Cardiac fibroblast (primary cell): ENCODE measurements around the gene FAM124B.

ENCODE experiments used
- DNase-seq, 2 donors: peaks; one replicate each; pipeline versions ENCODE4 v3.0.0 to v3.0.0-alpha.2; 2010; ENCODE audit warnings: low read depth in 2 of 2
- H3K4me3 ChIP-seq, 2 donors: replicated peaks in 1 of 2; 1 replicate in 1 of 2; 2 replicates in 1 of 2; pipeline ENCODE4 v1.5.1; 2011; ENCODE audit warnings: low read depth in 2 of 2, low read length in 2 of 2, mild to moderate bottlenecking in 2 of 2, moderate library complexity in 1 of 2
- CTCF ChIP-seq: IDR thresholded peaks from one replicate; pipeline ENCODE4 v1.5.1; 2011; ENCODE audit warnings: low read depth, mild to moderate bottlenecking, low read length, inconsistent platforms

The FAM124B gene

GRCh38 chr2:224416656-224417360 is 14.9 kb upstream of the FAM124B start:
- no peak for DNase-seq
- H3K4me3 ChIP-seq, result no peak overlapping the region
- no peak for TF ChIP-seq CTCF

GRCh38 chr2:224413381-224413780 is 11.5 kb upstream of the FAM124B start:
- DNase-seq, result no peak
- TF ChIP-seq CTCF, result no peak
- no peak overlapping the region for H3K4me3 ChIP-seq

DNA sequence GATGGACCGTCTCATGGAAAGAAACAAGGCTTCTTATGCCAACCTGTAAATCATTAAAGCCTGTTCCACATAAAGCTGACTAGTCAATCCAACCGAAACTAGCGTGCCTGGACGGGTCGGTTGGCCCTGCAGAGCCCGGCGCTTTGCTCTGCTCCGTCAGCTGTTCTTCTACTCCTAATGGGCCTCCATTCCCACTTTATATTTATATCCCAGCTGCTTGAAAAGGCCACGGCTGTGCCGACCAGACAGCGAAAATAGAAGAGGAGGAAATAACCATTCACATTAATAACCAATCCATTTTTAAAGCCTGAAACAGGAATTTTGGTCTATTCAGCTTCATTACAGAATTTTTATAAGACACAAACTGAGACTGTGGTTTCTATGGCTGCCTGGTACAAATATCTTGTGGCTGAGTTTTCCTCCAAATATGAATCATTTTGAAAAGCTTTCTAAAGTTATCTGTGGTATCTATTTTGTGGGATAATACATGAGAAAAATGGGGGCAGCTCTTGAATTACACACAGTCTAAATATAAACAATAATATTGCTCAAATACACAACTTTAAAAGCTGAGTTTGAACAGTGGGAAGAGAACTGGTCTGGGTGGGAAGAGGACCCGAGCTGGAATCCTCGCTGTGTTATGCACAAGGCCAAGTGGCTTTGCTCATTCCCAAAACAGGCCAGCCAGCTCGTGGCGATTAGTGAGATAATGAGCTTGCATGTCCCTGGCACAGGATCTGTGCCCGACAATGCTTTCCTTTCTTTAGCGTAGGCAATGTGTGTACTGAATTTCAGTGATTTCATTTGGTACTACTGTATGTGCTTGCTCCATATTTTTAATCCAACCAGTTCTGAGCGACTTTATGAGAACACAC is 10.5 kb upstream of the FAM124B start:
- DNase-seq, result peak; percentile 35 to 36
- no peak overlapping the region for H3K4me3 ChIP-seq
- TF ChIP-seq CTCF, result no peak

DNA sequence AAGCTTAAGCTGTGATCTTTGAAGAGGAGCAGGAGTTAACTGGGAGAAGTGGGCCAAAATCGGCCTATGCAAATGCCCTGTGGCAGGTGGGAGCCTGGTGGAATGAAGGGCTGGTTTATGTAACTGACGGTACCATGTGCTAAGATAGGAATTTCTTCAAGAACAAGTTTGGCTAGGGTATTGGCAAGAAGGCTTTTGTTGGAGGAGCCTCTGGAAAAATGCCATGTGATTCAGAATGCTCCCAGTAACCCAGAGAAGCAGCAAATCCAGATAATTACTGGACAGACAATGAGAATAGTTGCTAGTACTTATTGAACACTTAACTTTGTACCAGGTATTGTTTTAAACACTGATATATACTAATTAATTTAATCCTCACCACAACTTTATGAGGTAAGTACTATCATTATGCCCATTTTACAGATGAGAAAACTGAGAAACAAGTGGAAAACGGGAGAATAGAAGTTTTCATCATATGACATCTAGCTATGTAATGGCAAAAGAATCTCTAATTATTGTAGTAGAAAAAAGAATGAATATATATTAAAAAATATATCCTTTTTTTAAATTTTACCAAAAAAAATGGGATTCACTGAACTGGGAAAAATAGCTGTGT is 9.1 kb upstream of the FAM124B start:
- H3K4me3 ChIP-seq, result no peak overlapping the region
- DNase-seq, result peak; percentile 26 to 34
- TF ChIP-seq CTCF, result no peak

DNA sequence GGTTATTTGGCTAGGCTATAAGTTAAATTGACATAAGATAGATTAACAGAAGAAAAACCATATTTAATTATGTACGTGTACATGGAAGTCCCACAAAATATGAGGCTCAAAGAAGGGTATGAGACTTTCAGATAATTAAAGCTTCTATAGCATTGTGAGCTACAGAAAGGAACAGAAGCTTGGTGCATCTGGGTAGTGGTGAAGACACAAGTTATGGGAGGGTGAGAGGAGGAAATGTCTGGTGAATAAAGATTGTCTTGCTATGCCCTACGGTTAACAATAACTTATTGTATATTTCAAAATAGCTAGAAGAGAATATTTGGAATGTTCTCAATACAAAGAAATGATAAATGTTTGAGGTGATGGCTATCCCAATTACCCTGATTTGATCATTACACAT is 6.8 kb upstream of the FAM124B start:
- no peak for TF ChIP-seq CTCF
- no peak for DNase-seq
- no peak overlapping the region for H3K4me3 ChIP-seq

DNA sequence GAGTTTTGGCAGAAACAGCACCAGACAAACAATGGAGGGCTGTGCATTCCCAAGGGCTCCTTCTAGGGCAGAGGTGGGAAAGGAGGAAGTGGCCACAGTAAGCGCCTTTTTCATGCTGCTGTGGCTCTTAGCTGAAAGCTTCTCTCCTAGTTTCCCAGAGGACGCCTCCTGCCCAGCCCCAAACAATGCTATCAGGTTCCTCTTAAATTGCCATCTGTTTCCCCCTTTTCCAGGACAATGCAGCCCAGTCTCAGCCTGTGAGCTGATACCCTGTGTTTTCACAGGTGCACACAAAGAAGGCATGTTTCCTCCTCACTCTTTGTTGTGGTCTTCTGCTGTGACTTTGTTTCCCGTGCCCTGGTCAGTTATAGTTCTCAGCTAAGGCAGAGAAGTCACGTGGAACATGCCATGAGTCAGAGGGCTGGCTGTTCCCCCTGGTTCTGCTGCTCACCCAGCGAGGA is 5.4 kb upstream of the FAM124B start:
- TF ChIP-seq CTCF, result no peak
- H3K4me3 ChIP-seq, result no peak overlapping the region
- DNase-seq, result peak; percentile 4 to 29
